Mammary epithelial cell (primary cell): ENCODE measurements around the gene ARFGAP2.

ENCODE experiments used
- EZH2 ChIP-seq: IDR thresholded peaks from 2 replicates; pipeline ENCODE4 v1.6.1; 2012; ENCODE audit warnings: low read length, inconsistent platforms, borderline replicate concordance
- TF ChIP-seq, protein P1 (sequence below), 2 donors: IDR thresholded peaks in 1 of 2; conservative IDR thresholded peaks in 1 of 2; 2 replicates each; pipeline ENCODE4 v1.5.1; 2011 to 2012; ENCODE audit warnings: inconsistent platforms in 2 of 2, low read length in 2 of 2, mild to moderate bottlenecking in 2 of 2, control low read depth in 1 of 2, low read depth in 1 of 2; ENCODE audit not compliant: insufficient read depth in 1 of 2; ENCODE audit errors: extremely low read depth in 1 of 2

GRCh38 chr11:47171856-47172255 is 4.8 kb downstream of the ARFGAP2 start:
- no peak for TF ChIP-seq EZH2
- TF ChIP-seq, protein P1, sequence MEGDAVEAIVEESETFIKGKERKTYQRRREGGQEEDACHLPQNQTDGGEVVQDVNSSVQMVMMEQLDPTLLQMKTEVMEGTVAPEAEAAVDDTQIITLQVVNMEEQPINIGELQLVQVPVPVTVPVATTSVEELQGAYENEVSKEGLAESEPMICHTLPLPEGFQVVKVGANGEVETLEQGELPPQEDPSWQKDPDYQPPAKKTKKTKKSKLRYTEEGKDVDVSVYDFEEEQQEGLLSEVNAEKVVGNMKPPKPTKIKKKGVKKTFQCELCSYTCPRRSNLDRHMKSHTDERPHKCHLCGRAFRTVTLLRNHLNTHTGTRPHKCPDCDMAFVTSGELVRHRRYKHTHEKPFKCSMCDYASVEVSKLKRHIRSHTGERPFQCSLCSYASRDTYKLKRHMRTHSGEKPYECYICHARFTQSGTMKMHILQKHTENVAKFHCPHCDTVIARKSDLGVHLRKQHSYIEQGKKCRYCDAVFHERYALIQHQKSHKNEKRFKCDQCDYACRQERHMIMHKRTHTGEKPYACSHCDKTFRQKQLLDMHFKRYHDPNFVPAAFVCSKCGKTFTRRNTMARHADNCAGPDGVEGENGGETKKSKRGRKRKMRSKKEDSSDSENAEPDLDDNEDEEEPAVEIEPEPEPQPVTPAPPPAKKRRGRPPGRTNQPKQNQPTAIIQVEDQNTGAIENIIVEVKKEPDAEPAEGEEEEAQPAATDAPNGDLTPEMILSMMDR (conservative IDR thresholded peaks at IDR 0.05 in 1 of 2, IDR thresholded peaks at IDR 0.05 in 1 of 2; ENCODE audit: extremely low read depth in 1 of 2, insufficient read depth in 1 of 2, low read depth in 1 of 2, low read length in 2 of 2) = no peak
